Smooth muscle cell (in vitro differentiated cells): ENCODE data around the gene TP73. TPM values are rescaled to one million over a fixed set of nuclear protein-coding genes. Genes with fewer than 3 reads are reported as not detected.

ENCODE experiments used
- DNase-seq: peaks from one replicate; lab custom pipeline; 2025; ENCODE audit not compliant: unreplicated experiment; lab: John Stamatoyannopoulos, UW
- H2AFZ ChIP-seq: fragments of 200-600 bp; sonication (generic); 2 replicates; pipeline ENCODE4 v1.6.0; 2016; ENCODE audit warnings: antibody characterized with exemption, low read depth, mild to moderate bottlenecking
- H3F3A ChIP-seq: fragments of 200-600 bp; sonication (generic); 2 replicates; pipeline ENCODE4 v1.6.0; 2017; ENCODE audit warnings: antibody characterized with exemption, low read depth
- H3K27ac ChIP-seq: fragments of 200-600 bp; sonication (generic); 2 replicates; pipeline ENCODE4 v1.5.1; 2016; ENCODE audit warnings: low read depth, mild to moderate bottlenecking
- H3K27me3 ChIP-seq: fragments of 200-600 bp; sonication (generic); 2 replicates; pipeline ENCODE4 v1.6.1; 2016; ENCODE audit warnings: low read depth, mild to moderate bottlenecking
- H3K36me3 ChIP-seq: fragments of 200-600 bp; sonication (generic); 2 replicates; pipeline ENCODE4 v1.5.1; 2016; ENCODE audit warnings: low read depth
- H3K4me1 ChIP-seq: fragments of 200-600 bp; sonication (generic); 2 replicates; pipeline ENCODE4 v1.5.1; 2016; ENCODE audit warnings: low read depth
- H3K4me2 ChIP-seq: fragments of 200-600 bp; sonication (generic); 2 replicates; pipeline ENCODE4 v1.6.0; 2016; ENCODE audit warnings: mild to moderate bottlenecking
- H3K4me3 ChIP-seq: fragments of 200-600 bp; sonication (generic); 2 replicates; pipeline ENCODE4 v1.5.1; 2016; ENCODE audit warnings: mild to moderate bottlenecking
- H3K79me2 ChIP-seq: fragments of 200-600 bp; sonication (generic); 2 replicates; pipeline ENCODE4 v1.6.0; 2016; ENCODE audit warnings: low read depth, mild to moderate bottlenecking
- H3K9ac ChIP-seq: fragments of 200-600 bp; sonication (generic); 2 replicates; pipeline ENCODE4 v1.6.0; 2016; ENCODE audit warnings: low read depth
- H3K9me3 ChIP-seq: fragments of 200-600 bp; sonication (generic); replicated peaks from 2 replicates; pipeline ENCODE4 v1.5.1; 2016; ENCODE audit warnings: low read depth
- H4K20me1 ChIP-seq: fragments of 200-600 bp; sonication (generic); 2 replicates; pipeline ENCODE4 v1.6.0; 2016; ENCODE audit warnings: low read depth
- WGBS: methylation state at CpG from one replicate; pipeline ENCODE4 v1.1.7; 2016; ENCODE audit warnings: low lambda C conversion rate; 5-methylcytosine and 5-hydroxymethylcytosine counted together
- polyA plus RNA-seq: library from polyadenylated mRNA; unstranded; fragments of >200 nt; fragmentation: Nextera tagmentation; extraction: Ambion mirVana; gene quantifications from 2 replicates; pipeline ENCODE4 v1.2.1, GENCODE V29; 2016
- total RNA-seq: library from RNA; depleted of rRNA; stranded (reverse); fragments of >200 nt; gene quantifications from 2 replicates; pipeline ENCODE4 v1.2.3, GENCODE V29; 2014
- TF ChIP-seq, protein P1 (sequence below): fragments of 200-600 bp; sonication (generic); IDR thresholded peaks from 2 replicates; pipeline ENCODE4 v1.5.1; 2017; ENCODE audit warnings: borderline replicate concordance, mild to moderate bottlenecking, antibody characterized with exemption; ENCODE audit not compliant: insufficient read depth, poor library complexity, severe bottlenecking

The TP73 gene
- total and polyA plus RNA-seq, 2 experiments from 2014 or later: 0.22 TPM; not detected in 1

GRCh38 chr1:3742439-3743298, 90.4 kb downstream of the TP73 start:
- no peaks in the 10 kb centered on the region for H3K36me3 ChIP-seq
- H3K79me2 ChIP-seq: no peaks in the 10 kb centered on the region
- peaks cover 29% of the 10 kb centered on the region for H4K20me1 ChIP-seq
- no peak overlapping the region for H3K4me3 ChIP-seq
- H3K27ac ChIP-seq: no peak overlapping the region
- no peaks in the 10 kb centered on the region for H3K27me3 ChIP-seq
- H3K9me3 ChIP-seq: no peaks in the 10 kb centered on the region
- WGBS: 92% methylated on average over 24 of the region's 24 CpGs
- peaks cover 14% of the 10 kb centered on the region for H3K4me1 ChIP-seq
- TF ChIP-seq, protein P1, sequence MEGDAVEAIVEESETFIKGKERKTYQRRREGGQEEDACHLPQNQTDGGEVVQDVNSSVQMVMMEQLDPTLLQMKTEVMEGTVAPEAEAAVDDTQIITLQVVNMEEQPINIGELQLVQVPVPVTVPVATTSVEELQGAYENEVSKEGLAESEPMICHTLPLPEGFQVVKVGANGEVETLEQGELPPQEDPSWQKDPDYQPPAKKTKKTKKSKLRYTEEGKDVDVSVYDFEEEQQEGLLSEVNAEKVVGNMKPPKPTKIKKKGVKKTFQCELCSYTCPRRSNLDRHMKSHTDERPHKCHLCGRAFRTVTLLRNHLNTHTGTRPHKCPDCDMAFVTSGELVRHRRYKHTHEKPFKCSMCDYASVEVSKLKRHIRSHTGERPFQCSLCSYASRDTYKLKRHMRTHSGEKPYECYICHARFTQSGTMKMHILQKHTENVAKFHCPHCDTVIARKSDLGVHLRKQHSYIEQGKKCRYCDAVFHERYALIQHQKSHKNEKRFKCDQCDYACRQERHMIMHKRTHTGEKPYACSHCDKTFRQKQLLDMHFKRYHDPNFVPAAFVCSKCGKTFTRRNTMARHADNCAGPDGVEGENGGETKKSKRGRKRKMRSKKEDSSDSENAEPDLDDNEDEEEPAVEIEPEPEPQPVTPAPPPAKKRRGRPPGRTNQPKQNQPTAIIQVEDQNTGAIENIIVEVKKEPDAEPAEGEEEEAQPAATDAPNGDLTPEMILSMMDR: no peak
- H3K4me2 ChIP-seq: no peak overlapping the region
- DNase-seq: no peak
- no peak overlapping the region for H2AFZ ChIP-seq
- no peak overlapping the region for H3K9ac ChIP-seq
- H3F3A ChIP-seq: no peaks in the 10 kb centered on the region

DNA sequence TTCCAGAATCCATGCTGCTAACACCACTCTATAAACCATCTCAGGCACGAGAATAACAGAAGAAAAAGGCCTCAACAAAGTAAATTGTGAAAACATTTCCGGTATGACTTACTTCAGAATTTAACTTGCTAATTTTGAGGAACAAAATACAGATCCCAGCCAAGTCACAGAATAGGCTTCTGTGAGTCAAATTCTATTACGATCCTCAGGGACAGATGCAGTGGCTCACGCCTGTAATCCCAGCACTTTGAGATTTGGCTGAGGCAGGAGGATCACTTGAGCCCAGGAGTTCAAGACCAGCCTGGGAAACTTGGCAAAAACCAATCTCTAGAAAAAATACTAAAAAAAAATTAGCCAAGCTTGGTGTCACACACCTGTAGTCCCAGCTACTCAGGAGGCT, 91.1 kb downstream of the TP73 start:
- Histone ChIP-seq H3K79me2 (no peaks in the 10 kb centered on the region), H4K20me1 (peaks cover 29% of the 10 kb centered on the region), H3K4me2 (no peak overlapping the region), H3K9ac (no peak overlapping the region), H3K27me3 (no peaks in the 10 kb centered on the region), H2AFZ (no peak overlapping the region), H3F3A (no peaks in the 10 kb centered on the region), H3K4me3 (no peak overlapping the region), H3K9me3 (no peaks in the 10 kb centered on the region), H3K36me3 (no peaks in the 10 kb centered on the region), H3K4me1 (peaks cover 14% of the 10 kb centered on the region), H3K27ac (no peak overlapping the region)
- WGBS: 98% methylated on average over 4 of the region's 4 CpGs
- no peak for DNase-seq
- TF ChIP-seq, protein P1: no peak

DNA sequence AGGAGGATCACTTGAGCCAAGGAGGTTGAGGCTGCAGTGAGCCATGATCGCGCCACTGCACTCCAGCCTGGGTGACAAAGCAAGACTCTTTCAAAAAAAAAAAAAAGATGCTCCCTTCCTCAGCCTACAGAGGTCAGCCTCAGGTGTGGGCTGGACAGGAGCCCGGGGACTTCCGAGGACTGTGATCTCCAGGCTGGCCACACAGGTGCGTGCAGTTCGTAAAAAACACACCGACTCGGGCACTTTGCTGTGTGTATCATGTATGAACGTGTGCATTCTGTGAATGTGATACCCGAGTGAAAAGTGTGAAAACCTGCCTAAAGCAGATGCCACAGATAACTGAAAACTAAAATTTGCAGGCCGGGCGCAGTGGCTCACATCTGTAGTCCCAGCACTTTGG, 91.5 kb downstream of the TP73 start:
- DNase-seq: no peak
- 98% methylated on average over 12 of the region's 12 CpGs for whole genome bisulfite sequencing

More for the DNA sequence above, 91.5 kb downstream of the TP73 start:
- H2AFZ ChIP-seq: no peak overlapping the region
- H3K36me3 ChIP-seq: no peaks in the 10 kb centered on the region
- no peak overlapping the region for H3K9ac ChIP-seq
- TF ChIP-seq, protein P1: no peak
- no peak overlapping the region for H3K4me2 ChIP-seq
- no peaks in the 10 kb centered on the region for H3K27me3 ChIP-seq
- peaks cover 14% of the 10 kb centered on the region for H3K4me1 ChIP-seq
- H4K20me1 ChIP-seq: peaks cover 29% of the 10 kb centered on the region
- no peaks in the 10 kb centered on the region for H3K9me3 ChIP-seq
- H3K27ac ChIP-seq: no peak overlapping the region
- H3K79me2 ChIP-seq: no peaks in the 10 kb centered on the region
- no peaks in the 10 kb centered on the region for H3F3A ChIP-seq
- H3K4me3 ChIP-seq: no peak overlapping the region
